SK-N-SH (cell line): ENCODE results near the gene MEGF8. TPM values are rescaled to one million over a fixed set of nuclear protein-coding genes. Genes with fewer than 3 reads are reported as not detected.

Experiments
- CTCF ChIA-PET: fragments of 300-600, 350-600 bp; formaldehyde crosslinking; extraction: SDS; loops from one replicate; lab custom pipeline; 2021; lab: Yijun Ruan, JAX
- POLR2A ChIA-PET: fragments of 350-600 bp; sonication (Branson Sonifier 250); formaldehyde crosslinking; extraction: SDS; loops from one replicate; lab custom pipeline; 2020; ENCODE audit warnings: antibody characterized with exemption, inconsistent platforms; lab: Yijun Ruan, JAX
- DNase-seq: peaks from one replicate; pipeline ENCODE4 v3.0.0; 2012
- H2AFZ ChIP-seq: fragments of 200-600 bp; sonication (generic); 2 replicates; pipeline ENCODE4 v1.8.1; 2016; ENCODE audit warnings: antibody characterized with exemption, mild to moderate bottlenecking, low read depth
- H3F3A ChIP-seq: fragments of 200-600 bp; sonication (generic); replicated peaks from 2 replicates; pipeline ENCODE3; 2016; ENCODE audit warnings: antibody characterized with exemption, mild to moderate bottlenecking; ENCODE audit not compliant: insufficient read depth
- H3K27ac ChIP-seq, 2 experiments: fragments of 200-500 bp in 1 of 2; fragments of 200-600 bp in 1 of 2; sonication (Bioruptor generic) in 1 of 2; sonication (generic), shearing (Covaris generic) in 1 of 2; 2 replicates each; pipeline versions ENCODE4 v1.5.1 to v1.6.1; 2014 to 2016; ENCODE audit warnings: low read depth in 2 of 2, inconsistent platforms in 1 of 2, low read length in 1 of 2, mild to moderate bottlenecking in 1 of 2, mixed read lengths in 1 of 2
- H3K27me3 ChIP-seq: fragments of 200-600 bp; sonication (generic), shearing (Covaris generic); 2 replicates; pipeline ENCODE4 v1.6.1; 2016; ENCODE audit warnings: mixed run types; ENCODE audit not compliant: insufficient read depth
- H3K36me3 ChIP-seq, 2 experiments: fragments of 200-500 bp in 1 of 2; fragments of 200-600 bp in 1 of 2; sonication (Bioruptor generic) in 1 of 2; sonication (generic) in 1 of 2; replicated peaks in 1 of 2; 2 replicates each; pipeline versions ENCODE3 to v1.5.1; 2014 to 2016; ENCODE audit warnings: low read length in 1 of 2, mild to moderate bottlenecking in 1 of 2; ENCODE audit not compliant: insufficient read depth in 2 of 2, control insufficient read depth in 1 of 2
- H3K4me1 ChIP-seq, 2 experiments: fragments of 200-500 bp in 1 of 2; fragments of 200-600 bp in 1 of 2; sonication (Bioruptor generic) in 1 of 2; sonication (generic), shearing (Covaris generic) in 1 of 2; 2 replicates each; pipeline versions ENCODE4 v1.5.1 to v1.6.1; 2014 to 2016; ENCODE audit warnings: low read depth in 1 of 2, low read length in 1 of 2, mixed run types in 1 of 2; ENCODE audit not compliant: insufficient read depth in 2 of 2, control insufficient read depth in 1 of 2
- H3K4me2 ChIP-seq: fragments of 200-600 bp; sonication (generic), shearing (Covaris generic); 2 replicates; pipeline ENCODE4 v1.6.1; 2017; ENCODE audit warnings: mixed run types
- H3K4me3 ChIP-seq, 2 experiments: fragments of 200-500 bp in 1 of 2; fragments of 200-600 bp in 1 of 2; sonication (Bioruptor generic) in 1 of 2; sonication (generic), shearing (Covaris generic) in 1 of 2; 2 replicates each; pipeline versions ENCODE4 v1.5.1 to v1.8.1; 2014 to 2016; ENCODE audit warnings: low read depth in 2 of 2, inconsistent platforms in 1 of 2, low read length in 1 of 2, mild to moderate bottlenecking in 1 of 2, mixed read lengths in 1 of 2, moderate library complexity in 1 of 2
- H3K79me2 ChIP-seq: fragments of 200-600 bp; sonication (generic); 2 replicates; pipeline ENCODE4 v1.8.1; 2017; ENCODE audit warnings: mild to moderate bottlenecking; ENCODE audit not compliant: insufficient read depth
- H3K9ac ChIP-seq: fragments of 200-600 bp; sonication (generic); 2 replicates; pipeline ENCODE4 v1.6.1; 2017; ENCODE audit warnings: mixed run types
- H3K9me2 ChIP-seq: fragments of 200-600 bp; sonication (generic); 2 replicates; pipeline ENCODE4 v1.6.1; 2017; ENCODE audit warnings: mixed run types
- H3K9me3 ChIP-seq: fragments of 200-600 bp; sonication (generic); 2 replicates; pipeline ENCODE4 v1.6.1; 2017; ENCODE audit warnings: mixed run types, mild to moderate bottlenecking, moderate library complexity
- H4K20me1 ChIP-seq: fragments of 200-600 bp; sonication (generic); 2 replicates; pipeline ENCODE4 v1.6.1; 2017; ENCODE audit warnings: mild to moderate bottlenecking, mixed run types; ENCODE audit not compliant: insufficient read depth
- CHD2 ChIP-seq: fragments of 150-350 bp; IDR thresholded peaks from 2 replicates; pipeline ENCODE4 v1.6.1; 2018; ENCODE audit warnings: low read length; ENCODE audit not compliant: partially characterized antibody
- ELF1 ChIP-seq: IDR thresholded peaks from 2 replicates; pipeline ENCODE4 v1.4.0; 2012
- EZH2phosphoT487 ChIP-seq: fragments of 200-600 bp; sonication (generic); IDR thresholded peaks from 2 replicates; pipeline ENCODE4 v1.6.1; 2017; ENCODE audit warnings: low read depth, mixed run types, mild to moderate bottlenecking, antibody characterized with exemption, moderate library complexity, borderline replicate concordance
- FOXM1 ChIP-seq: IDR thresholded peaks from 2 replicates; pipeline ENCODE4 v1.4.0; 2012; ENCODE audit warnings: low read depth, mild to moderate bottlenecking
- MEF2A ChIP-seq: IDR thresholded peaks from 2 replicates; pipeline ENCODE4 v1.4.0; 2012; ENCODE audit warnings: low read depth, borderline replicate concordance
- NFIC ChIP-seq: IDR thresholded peaks from 2 replicates; pipeline ENCODE4 v1.4.0; 2012; ENCODE audit warnings: borderline replicate concordance
- NRF1 ChIP-seq: IDR thresholded peaks from 2 replicates; pipeline ENCODE4 v1.6.1; 2012; ENCODE audit warnings: low read depth, mild to moderate bottlenecking, low read length
- PBX3 ChIP-seq: IDR thresholded peaks from 2 replicates; pipeline ENCODE4; 2012
- RCOR1 ChIP-seq: fragments of 150-350 bp; IDR thresholded peaks from 2 replicates; pipeline ENCODE4 v1.6.1; 2017; ENCODE audit warnings: antibody characterized with exemption, low read length
- REST ChIP-seq: IDR thresholded peaks from 2 replicates; pipeline ENCODE4 v1.6.1; 2012; ENCODE audit warnings: mild to moderate bottlenecking, low read depth, low read length, moderate library complexity
- RFX5 ChIP-seq: IDR thresholded peaks from 2 replicates; pipeline ENCODE4 v1.6.1; 2012; ENCODE audit warnings: mild to moderate bottlenecking, improper control_type of control experiment, low read length
- RXRA ChIP-seq: IDR thresholded peaks from 2 replicates; pipeline ENCODE4 v1.4.0; 2012; ENCODE audit warnings: low read depth, mild to moderate bottlenecking, borderline replicate concordance
- SIN3A ChIP-seq: IDR thresholded peaks from 2 replicates; pipeline ENCODE4 v1.6.1; 2012; ENCODE audit warnings: low read depth, mild to moderate bottlenecking, low read length, moderate library complexity, borderline replicate concordance
- WGBS: methylation state at CpG from one replicate; pipeline ENCODE4 v1.1.6; 2017; ENCODE audit warnings: low lambda C conversion rate; 5-methylcytosine and 5-hydroxymethylcytosine counted together
- polyA plus RNA-seq, 3 experiments: library from polyadenylated mRNA; depleted of rRNA; stranded (reverse); fragments of >200 nt; gene quantifications; 2 replicates each; pipeline ENCODE4 v1.2.3, GENCODE V29; 2012
- TF ChIP-seq, protein P1 (sequence below): fragments of 150-350 bp; IDR thresholded peaks from 2 replicates; pipeline ENCODE4 v1.6.1; 2017; ENCODE audit warnings: antibody characterized with exemption, low read length, low read depth, borderline replicate concordance
- TF ChIP-seq, protein P2 (sequence below): fragments of 200-600 bp; sonication (generic); IDR thresholded peaks from 2 replicates; pipeline ENCODE4 v1.6.1; 2017; ENCODE audit warnings: antibody characterized with exemption, mild to moderate bottlenecking, moderate library complexity
- TF ChIP-seq, protein P3 (sequence below): IDR thresholded peaks from 2 replicates; pipeline ENCODE4 v1.4.0; 2012; ENCODE audit warnings: low read depth, borderline replicate concordance
- TF ChIP-seq, protein P4 (sequence below): IDR thresholded peaks from 2 replicates; pipeline ENCODE4 v1.4.0; 2012; ENCODE audit warnings: low read depth, borderline replicate concordance

MEGF8 gene
- polyA plus RNA-seq, 1 of the 3 experiments (the other 2 are of a cell fraction), result 19.1 TPM

- H3K9me3 ChIP-seq, result no peaks in the 10 kb centered on the region
- DNase-seq, result no peak
- ChIA-PET CTCF (interaction anchor here (1.1 kb wide), 1 partner anchor 248 kb away, joined by 3 read pairs; no protein-coding TSS in a partner anchor), POLR2A (no interaction called here)
- H3K4me3 ChIP-seq, result no peak overlapping the region
- no peaks in the 10 kb centered on the region for H4K20me1 ChIP-seq
- peaks cover 0 to 26% of the 10 kb centered on the region in 2 experiments for H3K36me3 ChIP-seq
- H3K27me3 ChIP-seq, result no peaks in the 10 kb centered on the region
- no peak overlapping the region for H3K9ac ChIP-seq
- no peak overlapping the region for H3K27ac ChIP-seq
- no peaks in the 10 kb centered on the region for H3K79me2 ChIP-seq
- no peaks in the 10 kb centered on the region for H3K4me1 ChIP-seq
- H3K9me2 ChIP-seq, result no peaks in the 10 kb centered on the region
- H3K4me2 ChIP-seq, result no peak overlapping the region
- no peak overlapping the region for H2AFZ ChIP-seq
- WGBS, result no CpG with 5 or more reads among the region's 12 CpGs
- no peaks in the 10 kb centered on the region for H3F3A ChIP-seq
- TF ChIP-seq, protein P1, sequence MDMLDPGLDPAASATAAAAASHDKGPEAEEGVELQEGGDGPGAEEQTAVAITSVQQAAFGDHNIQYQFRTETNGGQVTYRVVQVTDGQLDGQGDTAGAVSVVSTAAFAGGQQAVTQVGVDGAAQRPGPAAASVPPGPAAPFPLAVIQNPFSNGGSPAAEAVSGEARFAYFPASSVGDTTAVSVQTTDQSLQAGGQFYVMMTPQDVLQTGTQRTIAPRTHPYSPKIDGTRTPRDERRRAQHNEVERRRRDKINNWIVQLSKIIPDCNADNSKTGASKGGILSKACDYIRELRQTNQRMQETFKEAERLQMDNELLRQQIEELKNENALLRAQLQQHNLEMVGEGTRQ, result no peak
- TF ChIP-seq, protein P2, sequence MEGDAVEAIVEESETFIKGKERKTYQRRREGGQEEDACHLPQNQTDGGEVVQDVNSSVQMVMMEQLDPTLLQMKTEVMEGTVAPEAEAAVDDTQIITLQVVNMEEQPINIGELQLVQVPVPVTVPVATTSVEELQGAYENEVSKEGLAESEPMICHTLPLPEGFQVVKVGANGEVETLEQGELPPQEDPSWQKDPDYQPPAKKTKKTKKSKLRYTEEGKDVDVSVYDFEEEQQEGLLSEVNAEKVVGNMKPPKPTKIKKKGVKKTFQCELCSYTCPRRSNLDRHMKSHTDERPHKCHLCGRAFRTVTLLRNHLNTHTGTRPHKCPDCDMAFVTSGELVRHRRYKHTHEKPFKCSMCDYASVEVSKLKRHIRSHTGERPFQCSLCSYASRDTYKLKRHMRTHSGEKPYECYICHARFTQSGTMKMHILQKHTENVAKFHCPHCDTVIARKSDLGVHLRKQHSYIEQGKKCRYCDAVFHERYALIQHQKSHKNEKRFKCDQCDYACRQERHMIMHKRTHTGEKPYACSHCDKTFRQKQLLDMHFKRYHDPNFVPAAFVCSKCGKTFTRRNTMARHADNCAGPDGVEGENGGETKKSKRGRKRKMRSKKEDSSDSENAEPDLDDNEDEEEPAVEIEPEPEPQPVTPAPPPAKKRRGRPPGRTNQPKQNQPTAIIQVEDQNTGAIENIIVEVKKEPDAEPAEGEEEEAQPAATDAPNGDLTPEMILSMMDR, result no peak
- TF ChIP-seq REST (no peak), RCOR1 (no peak), NFIC (no peak), RFX5 (no peak), PBX3 (no peak), CHD2 (no peak), FOXM1 (no peak), RXRA (no peak), SIN3A (no peak), NRF1 (no peak), ELF1 (no peak), EZH2phosphoT487 (no peak), MEF2A (no peak)
- TF ChIP-seq, protein P3, sequence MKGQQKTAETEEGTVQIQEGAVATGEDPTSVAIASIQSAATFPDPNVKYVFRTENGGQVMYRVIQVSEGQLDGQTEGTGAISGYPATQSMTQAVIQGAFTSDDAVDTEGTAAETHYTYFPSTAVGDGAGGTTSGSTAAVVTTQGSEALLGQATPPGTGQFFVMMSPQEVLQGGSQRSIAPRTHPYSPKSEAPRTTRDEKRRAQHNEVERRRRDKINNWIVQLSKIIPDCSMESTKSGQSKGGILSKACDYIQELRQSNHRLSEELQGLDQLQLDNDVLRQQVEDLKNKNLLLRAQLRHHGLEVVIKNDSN, result no peak
- TF ChIP-seq, protein P4, sequence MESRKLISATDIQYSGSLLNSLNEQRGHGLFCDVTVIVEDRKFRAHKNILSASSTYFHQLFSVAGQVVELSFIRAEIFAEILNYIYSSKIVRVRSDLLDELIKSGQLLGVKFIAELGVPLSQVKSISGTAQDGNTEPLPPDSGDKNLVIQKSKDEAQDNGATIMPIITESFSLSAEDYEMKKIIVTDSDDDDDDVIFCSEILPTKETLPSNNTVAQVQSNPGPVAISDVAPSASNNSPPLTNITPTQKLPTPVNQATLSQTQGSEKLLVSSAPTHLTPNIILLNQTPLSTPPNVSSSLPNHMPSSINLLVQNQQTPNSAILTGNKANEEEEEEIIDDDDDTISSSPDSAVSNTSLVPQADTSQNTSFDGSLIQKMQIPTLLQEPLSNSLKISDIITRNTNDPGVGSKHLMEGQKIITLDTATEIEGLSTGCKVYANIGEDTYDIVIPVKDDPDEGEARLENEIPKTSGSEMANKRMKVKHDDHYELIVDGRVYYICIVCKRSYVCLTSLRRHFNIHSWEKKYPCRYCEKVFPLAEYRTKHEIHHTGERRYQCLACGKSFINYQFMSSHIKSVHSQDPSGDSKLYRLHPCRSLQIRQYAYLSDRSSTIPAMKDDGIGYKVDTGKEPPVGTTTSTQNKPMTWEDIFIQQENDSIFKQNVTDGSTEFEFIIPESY, result no peak
- TF ChIP-seq, all 33 proteins: peak for 0
Observed at GRCh38 chr19:42357290-42357689, 31.9 kb downstream of the MEGF8 start.
